G401 (cell line): ENCODE measurements around the gene DNMT3A. TPM values are rescaled to one million over a fixed set of nuclear protein-coding genes. Genes with fewer than 3 reads are reported as not detected.
"Not testable (repeated sequence)": the region's sequence is repeated elsewhere in the genome, so short reads cannot be mapped to it uniquely, and the experiment has no call there.

ENCODE experiments used
- DNase-seq: peaks from one replicate; pipeline ENCODE4 v3.0.0-alpha.2; 2015; ENCODE audit warnings: low spot score
- in situ Hi-C: cut with HindIII; loops from 2 replicates; pipeline ENCODE4 v1.10.0; 2016; ENCODE audit warnings: low sequenced_read_pairs, mixed read lengths
- total RNA-seq: library from RNA; depleted of rRNA; stranded (reverse); fragments of >200 nt; shearing (Covaris generic); gene quantifications from 2 replicates; pipeline ENCODE4 v1.2.3, GENCODE V29; 2014

Gene DNMT3A
- total RNA-seq, 1 experiment from 2014 or later, result 11.5 TPM

DNA sequence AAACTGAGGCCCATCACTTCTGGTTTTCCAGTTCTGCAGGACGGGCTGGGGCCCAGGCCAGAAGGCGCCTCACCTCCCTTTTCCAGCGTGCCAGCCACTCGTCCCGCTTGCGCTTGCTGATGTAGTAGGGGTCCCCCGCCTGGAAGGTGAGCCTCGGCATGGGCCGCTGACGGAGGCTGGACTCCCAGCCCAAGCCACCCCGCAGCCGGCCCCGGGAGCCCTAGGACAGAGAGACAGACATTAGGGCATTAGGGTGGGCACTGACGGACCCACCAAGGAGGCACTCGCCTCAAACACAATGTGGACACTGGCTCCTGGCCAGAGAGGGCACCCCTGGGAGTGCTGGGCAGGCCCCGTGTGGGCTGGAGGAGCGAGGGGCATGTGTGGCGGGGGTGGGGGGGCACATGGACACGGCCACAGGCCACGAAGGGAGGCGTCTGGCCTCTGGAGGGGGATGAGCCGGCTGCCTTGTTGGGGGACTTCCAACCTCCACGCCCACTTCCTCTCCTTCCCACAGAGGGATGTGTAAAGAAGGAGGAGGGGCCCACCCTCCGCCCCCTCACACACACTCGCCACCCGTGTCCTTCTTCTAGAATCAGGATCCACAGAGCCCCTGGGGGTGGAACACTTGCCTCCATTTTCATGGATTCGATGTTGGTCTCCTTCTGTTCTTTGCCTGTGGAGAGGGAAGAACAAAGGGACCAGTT is 66.7 kb downstream of the DNMT3A start:
- in situ Hi-C loops, result no loop called here
- DNase-seq, result no peak

DNA sequence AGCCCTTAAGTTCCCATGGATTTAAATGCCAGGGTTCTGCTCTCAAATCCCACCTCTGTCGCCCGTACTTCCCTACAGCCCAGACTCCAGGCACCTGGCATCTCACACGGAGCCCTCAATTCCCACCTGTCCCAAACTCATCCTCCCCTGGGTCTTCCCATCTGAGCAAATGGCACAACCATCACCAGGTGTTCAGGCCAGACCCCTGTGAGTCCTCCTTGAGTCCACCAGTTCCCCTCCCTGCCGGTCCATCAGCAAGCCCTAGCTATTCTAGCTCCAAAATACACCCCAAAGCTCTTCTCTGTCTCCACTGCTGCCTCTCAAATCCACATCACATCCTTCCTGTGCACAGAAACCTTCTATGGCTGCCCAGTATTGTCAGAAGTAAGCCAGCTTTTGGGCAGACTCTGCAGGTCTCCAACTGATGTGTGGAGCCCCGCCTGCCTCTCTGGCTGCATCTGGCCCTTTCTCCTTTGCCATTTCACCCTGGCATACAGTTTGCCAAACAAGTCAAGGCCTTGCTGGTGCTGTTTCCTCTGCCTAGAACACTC is 67.7 kb downstream of the DNMT3A start:
- in situ Hi-C loops, result no loop called here
- no peak for DNase-seq

DNA sequence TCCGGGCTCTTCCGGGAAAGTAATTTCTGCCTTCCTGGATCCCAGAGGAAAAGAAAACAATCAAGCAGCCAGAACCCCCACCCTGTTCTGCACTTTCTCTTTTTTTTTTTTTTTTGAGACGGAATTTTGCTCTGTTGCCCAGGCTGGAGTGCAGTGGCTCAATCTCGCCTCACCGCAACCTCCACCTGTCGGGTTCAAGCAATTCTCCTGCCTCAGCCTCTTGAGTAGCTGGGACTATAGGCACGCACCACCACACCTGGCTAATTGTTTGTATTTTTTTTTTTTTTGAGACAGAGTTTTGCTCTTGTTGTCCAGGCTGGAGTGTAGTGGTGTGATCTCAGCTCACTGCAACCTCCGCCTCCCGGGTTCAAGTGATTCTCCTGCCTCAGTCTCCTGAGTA is 69.0 kb downstream of the DNMT3A start:
- DNase-seq, in situ Hi-C loops: not testable (repeated sequence)

DNA sequence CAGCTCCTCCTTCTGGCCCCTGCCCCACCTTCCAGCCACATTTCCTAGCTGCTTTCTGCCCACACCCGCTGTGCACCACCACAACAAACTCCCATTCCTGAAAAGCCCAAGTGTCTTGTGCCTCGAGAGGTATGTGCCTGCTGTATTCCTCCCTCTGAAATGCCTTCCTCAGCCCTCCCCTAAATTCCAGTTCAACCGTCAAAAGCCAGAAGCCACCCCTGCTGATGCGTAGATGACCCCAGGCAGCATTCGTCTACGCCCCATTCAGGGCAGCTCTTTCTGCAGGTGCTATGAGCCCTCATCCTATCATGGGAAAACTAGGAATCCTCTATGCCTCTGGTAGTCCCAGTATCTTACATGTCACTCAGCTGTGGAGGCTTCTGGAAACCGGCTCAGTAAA is 71.7 kb downstream of the DNMT3A start:
- in situ Hi-C loops, result no loop called here
- DNase-seq, result no peak

DNA sequence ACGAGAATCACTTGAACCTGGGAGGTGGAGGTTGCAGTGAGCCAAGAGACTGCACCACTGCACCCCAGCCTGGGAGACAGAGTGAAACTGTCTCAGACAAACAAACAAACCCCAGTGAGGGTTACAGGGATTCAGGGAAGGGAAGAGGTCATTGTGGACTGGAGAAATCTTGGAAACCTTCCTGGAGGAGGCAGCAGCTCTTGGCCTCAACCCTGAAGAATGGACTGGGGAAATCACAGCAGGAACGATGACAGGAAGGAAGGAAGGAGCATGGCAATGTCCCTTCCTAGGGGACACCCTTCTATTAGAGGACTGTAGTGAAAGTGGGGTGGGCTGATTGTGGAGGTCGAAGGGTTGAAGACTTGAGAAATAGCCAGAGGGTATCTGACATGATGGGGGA is 72.5 kb downstream of the DNMT3A start:
- in situ Hi-C loops, result no loop called here
- DNase-seq, result no peak

DNA sequence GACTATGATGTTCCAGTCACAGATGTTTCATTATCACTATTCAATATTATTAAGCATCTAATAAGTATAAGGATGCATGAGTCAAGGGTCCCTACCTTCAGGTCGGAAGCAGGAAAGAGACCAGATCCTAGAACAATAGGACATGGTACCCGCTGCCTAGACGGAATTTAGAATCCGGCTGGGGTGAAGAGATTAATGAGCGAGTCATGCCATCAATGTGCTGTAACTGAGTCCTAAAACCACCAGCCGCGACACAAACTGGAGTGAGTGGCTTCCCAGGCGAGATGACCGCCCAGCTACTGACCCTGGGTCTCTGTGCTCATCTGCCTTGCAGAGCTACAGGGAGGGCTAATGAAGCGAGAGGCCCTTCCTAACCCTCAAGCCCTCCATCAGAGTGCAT is 73.6 kb downstream of the DNMT3A start:
- in situ Hi-C loops, result no loop called here

DNA sequence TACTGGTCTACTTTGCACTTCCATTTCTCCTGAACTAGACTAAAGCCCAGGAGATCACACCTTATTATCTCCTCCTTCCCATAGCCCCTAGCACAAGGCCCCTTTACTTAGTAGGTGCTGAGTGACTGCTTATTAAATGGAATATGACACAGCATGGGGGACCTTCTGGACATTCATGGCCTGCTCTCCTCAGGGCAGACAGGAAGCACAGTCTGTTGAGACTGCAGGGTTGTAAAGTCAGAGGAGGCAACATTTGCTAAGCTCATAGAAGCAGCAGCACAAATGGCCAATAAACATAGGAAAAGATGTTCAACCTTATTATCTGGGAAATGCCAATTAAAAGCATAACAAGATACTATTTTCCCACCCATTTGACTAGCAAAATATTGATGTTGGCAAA is 75.3 kb downstream of the DNMT3A start:
- DNase-seq, result peak; percentile 74
- in situ Hi-C loops, result no loop called here

More for the DNA sequence above, 73.6 kb downstream of the DNMT3A start:
- DNase-seq, result no peak

DNA sequence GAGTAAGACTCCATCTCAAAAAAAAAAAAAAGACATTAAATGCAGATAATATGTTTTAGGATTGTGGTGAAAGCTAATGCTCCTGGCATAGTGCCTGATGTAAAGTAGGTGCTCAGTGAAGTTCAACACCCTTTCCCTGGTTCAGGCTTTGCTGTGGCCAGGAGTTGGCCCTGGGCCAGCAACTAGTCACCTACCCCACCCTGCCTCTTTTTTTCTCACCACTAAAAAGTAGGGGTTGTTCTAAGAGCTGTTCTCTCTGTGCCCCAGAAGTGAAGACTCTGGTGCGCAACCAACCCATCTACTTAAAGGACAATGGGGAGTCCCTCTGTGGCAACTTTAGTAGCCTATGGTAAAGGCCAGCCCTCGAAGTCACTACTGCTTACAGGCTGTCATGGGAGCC is 75.9 kb downstream of the DNMT3A start:
- in situ Hi-C loops, result no loop called here

DNA sequence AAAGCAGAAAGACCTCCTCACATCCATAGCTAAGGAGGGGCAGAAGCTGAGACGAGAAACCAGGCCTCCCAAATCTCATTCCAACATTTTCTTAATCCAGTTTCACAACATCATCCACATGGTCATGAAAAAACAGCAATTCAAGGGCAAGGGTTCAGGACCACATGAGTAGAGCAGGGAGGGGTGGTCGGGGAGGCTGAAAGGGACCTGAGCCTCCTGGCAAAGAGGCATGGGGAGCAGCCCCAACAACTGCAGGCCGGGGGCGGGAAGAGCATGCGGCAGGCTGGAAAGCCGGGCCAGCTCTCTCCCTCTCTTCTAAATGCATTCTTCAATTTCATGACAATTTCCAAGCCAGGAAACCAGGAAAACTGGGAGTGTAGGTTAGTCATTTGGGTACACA is 76.7 kb downstream of the DNMT3A start:
- in situ Hi-C loops, result no loop called here
- DNase-seq, result no peak

More for the DNA sequence above, 75.9 kb downstream of the DNMT3A start:
- DNase-seq, result no peak

DNA sequence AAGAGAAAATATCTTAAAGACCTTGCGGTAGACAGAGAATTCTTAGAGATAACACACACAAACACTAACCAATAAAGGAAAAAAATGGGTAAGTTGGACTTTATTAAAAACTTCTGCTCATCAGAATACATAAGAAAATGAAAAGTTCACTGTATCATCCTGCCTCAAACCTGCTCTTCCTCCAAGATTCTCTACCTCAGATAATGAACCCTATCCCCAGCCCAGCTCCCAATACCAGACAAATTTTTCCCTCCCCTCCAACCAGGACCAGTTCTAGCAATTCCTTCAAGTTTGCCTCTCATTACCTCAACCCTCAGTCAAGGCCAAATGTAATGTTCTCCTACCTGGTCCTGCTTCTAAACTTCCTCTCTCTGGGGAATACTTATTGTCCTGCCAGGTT is 79.4 kb downstream of the DNMT3A start:
- in situ Hi-C loops, result no loop called here

DNA sequence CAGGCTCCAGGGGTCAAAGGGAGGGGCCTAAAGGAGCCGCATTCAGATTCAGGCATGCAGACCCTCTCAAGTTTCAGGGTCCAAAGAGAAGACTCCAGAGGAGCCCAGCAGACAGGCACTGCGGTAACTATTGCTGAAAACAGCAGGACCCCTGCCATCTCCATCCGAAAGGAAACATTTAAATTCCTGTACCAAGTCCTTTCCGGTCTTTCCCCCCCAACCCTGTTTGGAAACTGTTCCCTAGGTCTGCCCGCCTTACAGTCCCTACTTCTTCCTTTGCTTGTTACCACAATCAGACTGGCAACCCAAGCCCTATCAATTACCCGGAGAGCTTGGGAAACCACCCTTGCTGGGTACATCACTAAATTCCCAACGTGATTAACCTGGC is 82.0 kb downstream of the DNMT3A start:
- in situ Hi-C loops, result no loop called here
- no peak for DNase-seq

More for the DNA sequence above, 79.4 kb downstream of the DNMT3A start:
- DNase-seq, result no peak

DNA sequence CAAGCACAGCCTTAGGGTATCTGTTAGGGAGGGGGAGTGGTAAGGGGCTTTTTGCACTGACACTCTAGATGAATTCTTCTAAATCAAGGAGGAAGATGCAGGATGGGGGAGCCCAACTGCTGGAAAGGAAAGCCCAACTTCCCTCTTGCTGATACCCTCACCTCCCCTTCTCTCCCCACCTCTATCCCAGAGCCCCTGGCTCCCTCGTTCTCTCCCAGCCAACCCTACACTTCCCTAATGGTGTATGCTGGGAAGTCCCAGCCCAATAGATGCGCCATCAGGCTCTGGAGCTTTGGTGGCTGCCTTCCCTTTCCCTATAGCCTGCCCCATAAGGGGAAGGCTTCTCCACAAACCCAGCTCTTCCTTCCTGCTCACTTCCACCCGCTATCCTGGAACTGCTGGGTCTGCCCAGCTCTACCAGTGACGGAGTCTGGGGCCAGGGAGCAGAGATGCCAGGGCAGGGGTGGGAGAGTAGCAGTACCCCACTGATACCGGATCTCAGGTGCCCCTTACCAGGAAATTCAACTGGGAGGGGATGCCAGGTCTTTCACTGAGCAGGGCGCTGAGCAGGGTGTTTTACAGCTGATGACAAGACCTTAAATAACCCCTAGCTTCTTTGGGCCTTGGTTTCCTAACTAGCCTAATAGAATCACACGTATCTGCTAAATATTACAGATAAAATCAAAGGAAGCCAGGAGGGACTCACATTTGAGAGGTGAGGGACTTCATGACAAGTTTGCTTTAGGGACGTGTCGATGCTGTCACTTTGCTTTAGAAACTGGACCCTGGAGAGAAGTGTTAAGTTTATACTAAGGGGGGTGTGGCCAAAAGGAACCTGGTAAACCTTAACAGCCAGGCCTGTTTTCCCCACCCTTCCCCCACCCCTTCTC is 82.6 kb downstream of the DNMT3A start:
- in situ Hi-C loops, result no loop called here
- DNase-seq, result no peak

DNA sequence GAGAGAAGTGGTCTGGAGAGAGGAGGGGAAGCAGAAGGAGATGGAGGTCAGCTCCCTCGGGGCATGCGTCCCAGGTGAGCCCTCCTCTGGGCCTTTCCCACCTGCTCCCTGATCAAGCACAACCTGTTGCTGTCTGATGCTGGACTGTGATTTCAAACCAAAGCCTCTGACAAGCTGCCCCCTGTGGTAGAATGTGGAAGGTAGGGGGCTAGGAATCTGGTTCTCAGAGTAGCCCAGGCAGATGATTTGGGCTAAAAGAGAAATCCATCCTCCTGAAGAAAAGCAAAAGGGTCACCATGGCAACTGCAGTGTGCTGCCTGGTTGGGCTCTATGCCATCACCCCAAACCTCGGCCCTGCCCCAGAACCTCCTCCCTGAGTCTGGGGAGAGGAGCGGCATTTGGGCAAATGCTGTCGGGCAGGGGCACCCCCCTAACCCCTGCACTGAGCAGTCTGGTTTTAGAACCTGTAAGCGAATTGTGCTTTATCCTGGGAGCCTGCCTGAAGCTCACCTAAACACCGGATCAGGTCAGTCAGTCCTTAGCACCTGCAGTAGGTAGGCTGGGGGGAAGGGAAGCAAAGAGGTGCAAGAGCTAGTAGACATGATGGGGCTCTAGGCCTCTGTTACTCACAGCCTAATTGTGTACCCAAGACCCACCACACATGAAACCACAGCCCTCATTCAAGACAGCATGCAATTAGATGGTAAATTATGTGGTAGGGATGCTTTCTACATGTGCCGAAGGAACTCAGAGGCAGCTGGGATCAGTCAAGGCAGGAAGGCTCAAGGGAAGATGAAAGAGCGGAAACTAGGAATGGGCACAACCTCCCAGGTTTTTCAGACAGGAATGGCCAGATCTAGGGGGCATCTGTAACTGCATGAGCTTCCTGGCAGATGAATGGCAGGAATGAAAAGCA is 83.5 kb downstream of the DNMT3A start:
- peak; percentile 71 for DNase-seq
- in situ Hi-C loops, result no loop called here

DNA sequence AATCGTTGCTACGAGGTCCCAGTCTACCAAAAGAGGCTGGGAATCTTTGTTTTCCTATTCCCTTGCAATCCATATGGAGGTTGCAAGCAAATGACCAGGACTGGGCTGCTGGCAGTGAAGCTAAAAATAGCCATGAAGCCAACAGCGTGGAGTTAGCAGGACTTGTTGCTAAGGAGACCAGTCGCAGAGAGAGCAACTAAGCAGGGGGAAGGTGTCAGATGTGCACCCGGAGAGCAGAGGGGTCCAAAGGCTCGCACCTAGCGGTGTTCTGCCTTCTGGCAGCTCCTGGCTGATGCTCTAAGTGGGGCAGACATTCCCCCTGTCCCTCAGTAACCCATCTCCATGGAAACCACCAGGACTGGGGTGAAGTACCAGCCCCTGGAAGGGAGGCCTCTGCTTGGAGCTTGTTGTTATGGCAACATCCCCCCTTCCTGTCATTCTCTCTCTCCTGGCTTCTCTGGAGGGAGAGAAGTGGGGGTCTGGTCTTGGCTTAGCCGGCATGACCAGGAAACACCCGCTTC is 84.6 kb downstream of the DNMT3A start:
- in situ Hi-C loops, result no loop called here
- peak; percentile 94 for DNase-seq

DNA sequence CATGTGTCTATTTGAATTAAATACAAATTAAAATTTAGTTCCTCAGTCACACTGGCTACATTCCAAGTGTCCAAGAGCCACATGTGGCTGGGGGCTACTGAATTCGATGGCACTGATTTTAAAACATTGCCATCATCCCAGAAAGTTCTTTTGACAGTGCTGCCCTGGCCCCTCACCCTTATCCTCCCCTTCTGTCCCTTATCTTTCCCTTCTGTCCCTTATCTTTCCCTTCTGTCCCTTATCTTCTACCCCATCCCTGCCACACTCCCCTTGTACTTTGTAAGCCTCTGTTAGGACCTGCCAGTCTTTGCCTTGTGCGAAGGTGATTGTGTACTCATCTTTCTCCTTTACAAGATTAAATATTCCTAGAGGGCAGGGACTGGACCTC is 85.2 kb downstream of the DNMT3A start:
- no peak for DNase-seq
- in situ Hi-C loops, result no loop called here

DNA sequence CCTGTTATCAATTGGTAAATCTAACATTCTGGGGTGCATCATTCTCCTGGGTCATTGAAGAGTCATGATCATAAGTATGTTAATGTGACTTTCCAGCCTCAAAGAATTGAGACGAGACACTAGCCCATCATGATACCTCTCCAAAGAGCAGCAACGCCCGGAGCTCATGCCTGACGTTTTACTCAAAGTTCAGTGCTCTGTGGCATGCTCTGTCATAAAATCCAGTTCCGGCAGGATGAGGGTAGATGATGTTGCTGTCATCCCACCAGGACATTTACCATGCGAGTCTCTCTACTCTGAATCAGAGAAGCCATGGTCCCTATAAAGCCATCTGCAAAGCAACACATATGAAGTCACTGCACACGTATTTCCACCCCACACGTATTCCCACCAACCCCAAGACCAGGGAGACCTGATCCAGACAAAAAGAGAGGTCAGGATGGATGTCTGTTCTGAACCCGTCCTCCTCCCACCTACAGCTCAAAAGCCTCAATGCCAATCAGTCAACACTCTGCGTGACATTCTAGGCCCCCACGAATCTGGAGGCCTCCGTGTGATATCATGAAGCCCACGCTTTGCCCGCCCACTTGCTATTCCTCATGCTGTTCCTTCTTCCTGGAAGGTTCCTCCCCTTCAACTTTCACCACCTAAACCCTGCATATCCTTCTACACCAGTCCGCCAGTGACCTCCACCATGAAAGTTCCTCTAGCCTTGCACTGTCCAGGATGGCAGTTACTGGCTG is 85.8 kb downstream of the DNMT3A start:
- no peak for DNase-seq
- in situ Hi-C loops, result no loop called here

DNA sequence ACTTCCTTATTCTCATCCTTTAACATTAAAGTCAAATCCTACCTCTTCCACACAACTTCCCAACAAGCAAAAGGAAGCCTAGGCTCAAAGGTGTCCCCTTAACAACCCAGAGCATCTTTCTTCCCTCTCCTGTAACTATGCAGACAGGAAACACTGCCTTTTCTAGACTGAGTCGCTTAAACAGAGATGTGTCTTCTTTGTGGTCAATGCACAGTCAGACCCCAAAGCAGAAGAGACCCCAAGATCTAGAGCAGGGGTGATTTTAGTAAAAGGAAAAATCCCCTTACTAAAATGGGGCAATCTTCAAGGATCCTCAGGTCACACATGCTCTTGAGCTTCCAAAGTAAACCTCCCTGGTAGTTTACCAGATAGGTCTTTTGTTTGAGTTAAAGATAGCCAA is 86.8 kb downstream of the DNMT3A start:
- in situ Hi-C loops, result no loop called here
- no peak for DNase-seq

DNA sequence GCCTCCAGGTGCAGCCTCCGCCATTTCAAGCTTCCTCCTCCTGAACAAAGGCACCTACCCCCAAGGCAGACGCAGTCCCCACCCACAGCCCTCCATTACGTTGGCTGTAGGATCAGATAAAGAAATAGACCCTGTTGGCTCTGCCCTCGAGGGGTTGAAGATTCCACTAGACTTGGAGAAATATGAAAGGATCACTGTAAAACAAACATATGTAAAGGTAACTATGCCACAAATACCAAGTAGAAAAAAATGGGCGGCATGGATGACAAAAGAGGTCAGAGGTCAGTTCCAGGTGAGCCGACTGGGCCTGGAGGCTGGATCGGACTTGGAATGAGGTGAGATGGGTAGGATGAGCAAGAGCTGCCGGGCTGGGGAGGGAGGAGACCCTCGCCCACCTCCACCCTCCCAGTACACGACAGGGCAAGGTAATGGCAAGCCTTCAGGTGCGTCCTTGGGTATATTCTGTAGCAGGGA is 88.5 kb downstream of the DNMT3A start:
- DNase-seq, result no peak
- in situ Hi-C loops, result no loop called here
